Cardiac atrium fibroblast (primary cell): Measurements from ENCODE around the gene LTK. TPM values are rescaled to one million over a fixed set of nuclear protein-coding genes. Genes with fewer than 3 reads are reported as not detected.

Experiments
- total RNA-seq: library from RNA; depleted of rRNA; stranded (reverse); fragments of >200 nt; gene quantifications from 2 replicates; pipeline ENCODE4 v1.2.3, GENCODE V29; 2015

Gene LTK
- total RNA-seq: 0.32 TPM in 1 of 2 replicates, not detected in the other

GRCh38 chr15:41513506-41514227 lies at the start of gene LTK:
Gene LTK (minus strand): TSS chr15:41513827. CDS start chr15:41513709, 118 bp downstream.

GRCh38 chr15:41558400-41559238 lies 45.0 kb upstream of the LTK start, which contains the start of gene TYRO3:
Gene TYRO3 (plus strand): TSS chr15:41559212. CDS start chr15:41559258, 46 bp downstream.

GRCh38 chr15:41493205-41493901 lies 20.3 kb downstream of the LTK start, which contains the start of gene ITPKA:
Gene ITPKA (plus strand): TSS chr15:41493874. CDS start chr15:41493928, 54 bp downstream.

Other genes starting within 250 kb of the LTK start
- gene OIP5, start 181.2 kb downstream of the LTK start, total RNA-seq: 1.1 and 4.7 TPM in 2 replicates
- 18.1 and 20.9 TPM in 2 replicates for gene NUSAP1, start 180.9 kb downstream of the LTK start, total RNA-seq
- 14.8 and 20.6 TPM in 2 replicates for gene NDUFAF1, start 111.3 kb downstream of the LTK start, total RNA-seq
- 13.5 and 14.9 TPM in 2 replicates for gene RTF1, start 96.7 kb downstream of the LTK start, total RNA-seq
- 0.49 TPM in 1 of 2 replicates, not detected in the other for gene ITPKA, start 20.0 kb downstream of the LTK start, total RNA-seq
- gene RPAP1, start 30.4 kb upstream of the LTK start, total RNA-seq: 10.7 and 12.3 TPM in 2 replicates
- 8.8 and 15.7 TPM in 2 replicates for gene TYRO3, start 45.4 kb upstream of the LTK start, total RNA-seq
- 11.6 and 15.1 TPM in 2 replicates for gene MGA, start 146.6 kb upstream of the LTK start, total RNA-seq